Measurements from ENCODE around the gene IFNLR1. TPM values are rescaled to one million over a fixed set of nuclear protein-coding genes. Genes with fewer than 3 reads are reported as not detected.

Gene IFNLR1
- total and polyA plus RNA-seq, 2 donors (not counting 1 experiment from before 2014, with no cell fraction given), result under 0.01 to 0.02 TPM

- Histone ChIP-seq H2AFZ (ENCODE audit: low read length) (no peak overlapping the region), H3K27me3 (ENCODE audit: control insufficient read depth, insufficient read depth, low read length) (peaks cover 6% of the 10 kb centered on the region), H3K36me3 (ENCODE audit: control insufficient read depth, insufficient read depth, low read length) (no peaks in the 10 kb centered on the region)
Observed at GRCh38 chr1:24222793-24223192, 35.7 kb upstream of the IFNLR1 start.

DNA sequence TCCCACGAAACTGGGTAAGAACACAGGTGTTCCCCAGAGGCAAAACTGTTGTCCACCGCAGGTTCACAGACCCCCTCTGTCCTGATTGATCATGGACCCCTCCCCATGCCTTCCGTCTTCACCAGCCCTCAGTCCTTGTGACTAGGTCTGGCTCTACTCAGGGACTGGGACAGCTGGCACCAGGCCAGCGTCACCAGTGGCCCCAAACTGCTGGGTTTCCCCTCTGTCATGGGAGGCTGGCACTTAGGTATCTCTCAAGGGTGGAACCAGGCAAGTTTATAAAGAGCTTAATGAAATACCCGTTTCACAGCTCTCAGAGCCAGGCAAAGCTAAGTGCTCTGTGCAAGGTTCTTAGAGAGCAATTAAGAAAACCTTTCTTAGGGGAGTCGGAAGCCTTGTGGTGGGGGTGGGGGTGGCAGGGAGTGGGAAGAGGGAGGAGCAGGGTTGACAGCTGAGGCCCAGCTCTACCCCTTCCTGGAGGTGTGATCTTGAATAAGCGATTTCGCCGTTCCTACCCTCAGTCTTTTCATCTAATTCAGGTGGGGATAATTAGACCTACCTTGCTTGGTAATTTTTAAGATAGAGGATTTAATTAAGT, 35.0 kb upstream of the IFNLR1 start:
- H3K4me3 ChIP-seq (replicated peaks in 1 of 4; ENCODE audit: control extremely low read depth in 1 of 4, insufficient read depth in 1 of 4, low read depth in 3 of 4, low read length in 4 of 4), result no peak overlapping the region
- no peak overlapping the region for H3K9ac ChIP-seq (ENCODE audit: insufficient read depth, low read length)
- H3K79me2 ChIP-seq (ENCODE audit: control insufficient read depth, insufficient read depth, low read length), result no peaks in the 10 kb centered on the region
- no peaks in the 10 kb centered on the region for H4K20me1 ChIP-seq (ENCODE audit: control insufficient read depth, extremely low read depth, insufficient read depth, low read length)
- no peak overlapping the region for H3K27ac ChIP-seq (ENCODE audit: insufficient read depth, low read length)
- no peaks in the 10 kb centered on the region for H3K4me1 ChIP-seq (ENCODE audit: control insufficient read depth, extremely low read depth, insufficient read depth, low read length)
- H2AFZ ChIP-seq (ENCODE audit: low read length), result no peak overlapping the region
- no peaks in the 10 kb centered on the region for H3K36me3 ChIP-seq (ENCODE audit: control insufficient read depth, insufficient read depth, low read length)
- H3K4me2 ChIP-seq (ENCODE audit: extremely low read depth, insufficient read depth, low read length), result no peak overlapping the region
- peaks cover 13% of the 10 kb centered on the region for H3K27me3 ChIP-seq (ENCODE audit: control insufficient read depth, insufficient read depth, low read length)
- no peaks in the 10 kb centered on the region for H3K9me3 ChIP-seq (ENCODE audit: control insufficient read depth, insufficient read depth, low read depth, low read length)
- no peak for DNase-seq (ENCODE audit: low read depth in 2 of 2)
- no peak for TF ChIP-seq EZH2 (IDR thresholded peaks at IDR 0.05; ENCODE audit: low read length, missing control alignments)
- TF ChIP-seq, protein P1, sequence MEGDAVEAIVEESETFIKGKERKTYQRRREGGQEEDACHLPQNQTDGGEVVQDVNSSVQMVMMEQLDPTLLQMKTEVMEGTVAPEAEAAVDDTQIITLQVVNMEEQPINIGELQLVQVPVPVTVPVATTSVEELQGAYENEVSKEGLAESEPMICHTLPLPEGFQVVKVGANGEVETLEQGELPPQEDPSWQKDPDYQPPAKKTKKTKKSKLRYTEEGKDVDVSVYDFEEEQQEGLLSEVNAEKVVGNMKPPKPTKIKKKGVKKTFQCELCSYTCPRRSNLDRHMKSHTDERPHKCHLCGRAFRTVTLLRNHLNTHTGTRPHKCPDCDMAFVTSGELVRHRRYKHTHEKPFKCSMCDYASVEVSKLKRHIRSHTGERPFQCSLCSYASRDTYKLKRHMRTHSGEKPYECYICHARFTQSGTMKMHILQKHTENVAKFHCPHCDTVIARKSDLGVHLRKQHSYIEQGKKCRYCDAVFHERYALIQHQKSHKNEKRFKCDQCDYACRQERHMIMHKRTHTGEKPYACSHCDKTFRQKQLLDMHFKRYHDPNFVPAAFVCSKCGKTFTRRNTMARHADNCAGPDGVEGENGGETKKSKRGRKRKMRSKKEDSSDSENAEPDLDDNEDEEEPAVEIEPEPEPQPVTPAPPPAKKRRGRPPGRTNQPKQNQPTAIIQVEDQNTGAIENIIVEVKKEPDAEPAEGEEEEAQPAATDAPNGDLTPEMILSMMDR (conservative IDR thresholded peaks at IDR 0.05 in 1 of 2, IDR thresholded peaks at IDR 0.05 in 1 of 2; ENCODE audit: low read depth in 1 of 2, low read length in 2 of 2), result no peak

More at GRCh38 chr1:24222793-24223192, 35.7 kb upstream of the IFNLR1 start:
- Histone ChIP-seq H3K4me1 (ENCODE audit: control insufficient read depth, extremely low read depth, insufficient read depth, low read length) (no peaks in the 10 kb centered on the region), H3K9me3 (ENCODE audit: control insufficient read depth, insufficient read depth, low read depth, low read length) (no peaks in the 10 kb centered on the region), H3K4me2 (ENCODE audit: extremely low read depth, insufficient read depth, low read length) (no peak overlapping the region), H3K4me3 (replicated peaks in 1 of 4; ENCODE audit: control extremely low read depth in 1 of 4, insufficient read depth in 1 of 4, low read depth in 3 of 4, low read length in 4 of 4) (no peak overlapping the region), H3K27ac (ENCODE audit: insufficient read depth, low read length) (no peak overlapping the region), H3K79me2 (ENCODE audit: control insufficient read depth, insufficient read depth, low read length) (no peaks in the 10 kb centered on the region), H4K20me1 (ENCODE audit: control insufficient read depth, extremely low read depth, insufficient read depth, low read length) (no peaks in the 10 kb centered on the region), H3K9ac (ENCODE audit: insufficient read depth, low read length) (no peak overlapping the region)
- DNase-seq (ENCODE audit: low read depth in 2 of 2), result no peak
- no peak for TF ChIP-seq EZH2 (IDR thresholded peaks at IDR 0.05; ENCODE audit: low read length, missing control alignments)
- TF ChIP-seq, protein P1 (conservative IDR thresholded peaks at IDR 0.05 in 1 of 2, IDR thresholded peaks at IDR 0.05 in 1 of 2; ENCODE audit: low read depth in 1 of 2, low read length in 2 of 2), result no peak

- TF ChIP-seq, protein P1 (conservative IDR thresholded peaks at IDR 0.05 in 1 of 2, IDR thresholded peaks at IDR 0.05 in 1 of 2; ENCODE audit: low read depth in 1 of 2, low read length in 2 of 2), result no peak
- TF ChIP-seq EZH2 (IDR thresholded peaks at IDR 0.05; ENCODE audit: low read length, missing control alignments), result no peak
- peaks cover 20% of the 10 kb centered on the region for H3K27me3 ChIP-seq (ENCODE audit: control insufficient read depth, insufficient read depth, low read length)
- DNase-seq (ENCODE audit: low read depth in 2 of 2), result no peak
- no peaks in the 10 kb centered on the region for H3K36me3 ChIP-seq (ENCODE audit: control insufficient read depth, insufficient read depth, low read length)
- no peak overlapping the region for H3K4me2 ChIP-seq (ENCODE audit: extremely low read depth, insufficient read depth, low read length)
- no peak overlapping the region for H3K27ac ChIP-seq (ENCODE audit: insufficient read depth, low read length)
- H3K4me3 ChIP-seq (replicated peaks in 1 of 4; ENCODE audit: control extremely low read depth in 1 of 4, insufficient read depth in 1 of 4, low read depth in 3 of 4, low read length in 4 of 4), result no peak overlapping the region
- H3K9me3 ChIP-seq (ENCODE audit: control insufficient read depth, insufficient read depth, low read depth, low read length), result no peaks in the 10 kb centered on the region
- no peaks in the 10 kb centered on the region for H3K4me1 ChIP-seq (ENCODE audit: control insufficient read depth, extremely low read depth, insufficient read depth, low read length)
- H2AFZ ChIP-seq (ENCODE audit: low read length), result no peak overlapping the region
- H4K20me1 ChIP-seq (ENCODE audit: control insufficient read depth, extremely low read depth, insufficient read depth, low read length), result no peaks in the 10 kb centered on the region
- no peaks in the 10 kb centered on the region for H3K79me2 ChIP-seq (ENCODE audit: control insufficient read depth, insufficient read depth, low read length)
- H3K9ac ChIP-seq (ENCODE audit: insufficient read depth, low read length), result no peak overlapping the region
Observed at GRCh38 chr1:24221246-24221645, 34.2 kb upstream of the IFNLR1 start.

Measured in fibroblast of lung (primary cell).